Measurements from ENCODE around the gene SIX3. TPM values are rescaled to one million over a fixed set of nuclear protein-coding genes. Genes with fewer than 3 reads are reported as not detected.

The SIX3 gene
- polyA plus RNA-seq, 2 donors = not detected

DNA sequence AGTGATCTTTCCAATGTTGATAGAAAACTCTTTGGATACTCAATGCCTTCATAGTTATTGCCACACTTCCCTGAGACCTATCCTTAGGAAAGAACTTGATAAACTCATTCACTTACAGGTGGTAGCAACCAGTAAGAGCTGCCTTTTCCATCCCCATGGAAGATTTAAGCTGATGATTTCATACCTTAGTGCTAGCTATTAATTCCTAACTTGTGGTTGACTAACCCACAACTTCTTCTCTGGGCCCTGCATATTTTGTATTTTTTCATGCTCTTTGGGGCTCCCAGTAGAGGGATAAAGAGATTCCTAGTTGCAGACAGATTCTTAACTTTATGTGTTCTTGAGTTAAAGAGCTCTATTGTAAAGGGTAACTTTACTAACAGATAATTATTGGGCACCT, 25.2 kb upstream of the SIX3 start:
- no peaks in the 10 kb centered on the region for H3K36me3 ChIP-seq (ENCODE audit: control insufficient read depth in 2 of 2, insufficient read depth in 2 of 2, low read length in 1 of 2)
- H3K4me1 ChIP-seq (ENCODE audit: control insufficient read depth in 2 of 2, insufficient read depth in 2 of 2, low read length in 1 of 2) = no peaks in the 10 kb centered on the region
- H3K27ac ChIP-seq (ENCODE audit: low read depth in 2 of 2, low read length in 1 of 2) = no peak overlapping the region
- H3K27me3 ChIP-seq (ENCODE audit: control insufficient read depth in 1 of 2, insufficient read depth in 2 of 2, low read length in 2 of 2) = peaks cover 2% of the 10 kb centered on the region in 2 donors
- no peak overlapping the region for H3K4me3 ChIP-seq (ENCODE audit: low read depth in 1 of 2, low read length in 2 of 2)
- peaks cover 0 to 2% of the 10 kb centered on the region in 2 donors for H3K9me3 ChIP-seq (ENCODE audit: control insufficient read depth in 2 of 2, insufficient read depth in 1 of 2, low read depth in 1 of 2, low read length in 1 of 2)

- H3K4me1 ChIP-seq (ENCODE audit: control insufficient read depth in 2 of 2, insufficient read depth in 2 of 2, low read length in 1 of 2) = no peaks in the 10 kb centered on the region
- no peaks in the 10 kb centered on the region for H3K9me3 ChIP-seq (ENCODE audit: control insufficient read depth in 2 of 2, insufficient read depth in 1 of 2, low read depth in 1 of 2, low read length in 1 of 2)
- H3K36me3 ChIP-seq (ENCODE audit: control insufficient read depth in 2 of 2, insufficient read depth in 2 of 2, low read length in 1 of 2) = no peaks in the 10 kb centered on the region
- H3K27me3 ChIP-seq (ENCODE audit: control insufficient read depth in 1 of 2, insufficient read depth in 2 of 2, low read length in 2 of 2) = peaks cover 2 to 7% of the 10 kb centered on the region in 2 donors
- 66 to 72% methylated on average over 4 of the region's 4 CpGs for WGBS, 2 donors
- H3K4me3 ChIP-seq (ENCODE audit: low read depth in 1 of 2, low read length in 2 of 2) = no peak overlapping the region
- no peak overlapping the region for H3K27ac ChIP-seq (ENCODE audit: low read depth in 2 of 2, low read length in 1 of 2)
Measured at GRCh38 chr2:44918095-44918775, 23.3 kb upstream of the SIX3 start.

DNA sequence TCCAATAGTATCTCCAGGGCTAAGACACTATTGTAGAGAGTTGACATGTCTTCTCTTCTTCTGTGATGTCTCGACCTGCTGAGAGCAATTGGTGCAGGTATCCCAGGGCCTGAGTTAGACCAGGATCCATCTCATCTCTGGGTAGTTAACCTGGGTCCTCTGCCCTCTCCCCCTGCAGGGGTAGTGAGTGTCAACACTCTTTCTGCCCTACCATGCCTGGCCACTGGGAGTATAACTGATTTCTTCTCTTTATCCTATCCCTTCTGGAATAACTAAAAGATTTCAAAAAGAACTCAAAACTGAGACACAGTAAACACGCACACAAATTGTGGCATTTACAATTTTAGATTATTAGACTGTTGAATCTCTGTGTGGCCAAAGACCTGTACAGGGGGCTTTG, 20.8 kb upstream of the SIX3 start:
- Histone ChIP-seq H3K36me3 (ENCODE audit: control insufficient read depth in 2 of 2, insufficient read depth in 2 of 2, low read length in 1 of 2) (no peaks in the 10 kb centered on the region), H3K27me3 (ENCODE audit: control insufficient read depth in 1 of 2, insufficient read depth in 2 of 2, low read length in 2 of 2) (peaks cover 3 to 8% of the 10 kb centered on the region in 2 donors), H3K27ac (ENCODE audit: low read depth in 2 of 2, low read length in 1 of 2) (no peak overlapping the region), H3K9me3 (ENCODE audit: control insufficient read depth in 2 of 2, insufficient read depth in 1 of 2, low read depth in 1 of 2, low read length in 1 of 2) (no peaks in the 10 kb centered on the region), H3K4me1 (ENCODE audit: control insufficient read depth in 2 of 2, insufficient read depth in 2 of 2, low read length in 1 of 2) (no peaks in the 10 kb centered on the region), H3K4me3 (ENCODE audit: low read depth in 1 of 2, low read length in 2 of 2) (no peak overlapping the region)
- 66 to 76% methylated on average over 2 of the region's 2 CpGs for WGBS, 2 donors

DNA sequence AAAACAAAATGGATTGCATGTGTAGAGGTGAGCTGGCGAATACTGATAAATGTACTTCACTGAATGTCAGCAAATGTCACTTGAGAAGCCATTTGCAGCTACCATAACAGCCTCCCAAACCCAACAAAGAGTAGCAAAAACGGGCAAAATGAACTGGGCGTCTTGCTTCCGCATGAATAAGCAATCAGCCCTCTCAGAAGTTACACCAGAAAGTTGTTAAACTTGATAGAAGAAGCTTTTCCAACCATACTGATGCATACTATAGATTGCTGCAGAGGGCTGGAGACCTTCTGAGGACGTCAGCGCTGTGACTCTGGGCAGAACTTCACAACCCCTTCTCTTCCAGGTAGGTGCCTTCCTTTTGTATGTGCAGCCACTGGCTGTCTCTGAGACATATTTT, 18.7 kb upstream of the SIX3 start:
- WGBS, 2 donors = 74 to 79% methylated on average over 6 of the region's 6 CpGs
- H3K27me3 ChIP-seq (ENCODE audit: control insufficient read depth in 1 of 2, insufficient read depth in 2 of 2, low read length in 2 of 2) = peaks cover 7 to 12% of the 10 kb centered on the region in 2 donors

GRCh38 chr2:44925561-44926136, 15.9 kb upstream of the SIX3 start:
- no peaks in the 10 kb centered on the region for H3K9me3 ChIP-seq (ENCODE audit: control insufficient read depth in 2 of 2, insufficient read depth in 1 of 2, low read depth in 1 of 2, low read length in 1 of 2)
- H3K27ac ChIP-seq (ENCODE audit: low read depth in 2 of 2, low read length in 1 of 2) = no peak overlapping the region
- H3K4me3 ChIP-seq (ENCODE audit: low read depth in 1 of 2, low read length in 2 of 2) = no peak overlapping the region
- peaks cover 7 to 27% of the 10 kb centered on the region in 2 donors for H3K27me3 ChIP-seq (ENCODE audit: control insufficient read depth in 1 of 2, insufficient read depth in 2 of 2, low read length in 2 of 2)
- WGBS, 2 donors = 32 to 48% methylated on average over 4 of the region's 4 CpGs
- peaks cover 0 to 3% of the 10 kb centered on the region in 2 donors for H3K4me1 ChIP-seq (ENCODE audit: control insufficient read depth in 2 of 2, insufficient read depth in 2 of 2, low read length in 1 of 2)
- H3K36me3 ChIP-seq (ENCODE audit: control insufficient read depth in 2 of 2, insufficient read depth in 2 of 2, low read length in 1 of 2) = no peaks in the 10 kb centered on the region

More for the DNA sequence above, 18.7 kb upstream of the SIX3 start:
- no peak overlapping the region for H3K4me3 ChIP-seq (ENCODE audit: low read depth in 1 of 2, low read length in 2 of 2)
- H3K27ac ChIP-seq (ENCODE audit: low read depth in 2 of 2, low read length in 1 of 2) = no peak overlapping the region
- H3K4me1 ChIP-seq (ENCODE audit: control insufficient read depth in 2 of 2, insufficient read depth in 2 of 2, low read length in 1 of 2) = no peaks in the 10 kb centered on the region
- H3K9me3 ChIP-seq (ENCODE audit: control insufficient read depth in 2 of 2, insufficient read depth in 1 of 2, low read depth in 1 of 2, low read length in 1 of 2) = no peaks in the 10 kb centered on the region
- H3K36me3 ChIP-seq (ENCODE audit: control insufficient read depth in 2 of 2, insufficient read depth in 2 of 2, low read length in 1 of 2) = no peaks in the 10 kb centered on the region

- 30 to 43% methylated on average over 9 of the region's 9 CpGs for WGBS, 2 donors
- H3K36me3 ChIP-seq (ENCODE audit: control insufficient read depth in 2 of 2, insufficient read depth in 2 of 2, low read length in 1 of 2) = no peaks in the 10 kb centered on the region
- no peak overlapping the region for H3K4me3 ChIP-seq (ENCODE audit: low read depth in 1 of 2, low read length in 2 of 2)
- no peaks in the 10 kb centered on the region for H3K9me3 ChIP-seq (ENCODE audit: control insufficient read depth in 2 of 2, insufficient read depth in 1 of 2, low read depth in 1 of 2, low read length in 1 of 2)
- peaks cover 0 to 3% of the 10 kb centered on the region in 2 donors for H3K4me1 ChIP-seq (ENCODE audit: control insufficient read depth in 2 of 2, insufficient read depth in 2 of 2, low read length in 1 of 2)
- no peak overlapping the region for H3K27ac ChIP-seq (ENCODE audit: low read depth in 2 of 2, low read length in 1 of 2)
- H3K27me3 ChIP-seq (ENCODE audit: control insufficient read depth in 1 of 2, insufficient read depth in 2 of 2, low read length in 2 of 2) = peaks cover 7 to 32% of the 10 kb centered on the region in 2 donors
Measured at GRCh38 chr2:44926957-44927356, 14.5 kb upstream of the SIX3 start.

DNA sequence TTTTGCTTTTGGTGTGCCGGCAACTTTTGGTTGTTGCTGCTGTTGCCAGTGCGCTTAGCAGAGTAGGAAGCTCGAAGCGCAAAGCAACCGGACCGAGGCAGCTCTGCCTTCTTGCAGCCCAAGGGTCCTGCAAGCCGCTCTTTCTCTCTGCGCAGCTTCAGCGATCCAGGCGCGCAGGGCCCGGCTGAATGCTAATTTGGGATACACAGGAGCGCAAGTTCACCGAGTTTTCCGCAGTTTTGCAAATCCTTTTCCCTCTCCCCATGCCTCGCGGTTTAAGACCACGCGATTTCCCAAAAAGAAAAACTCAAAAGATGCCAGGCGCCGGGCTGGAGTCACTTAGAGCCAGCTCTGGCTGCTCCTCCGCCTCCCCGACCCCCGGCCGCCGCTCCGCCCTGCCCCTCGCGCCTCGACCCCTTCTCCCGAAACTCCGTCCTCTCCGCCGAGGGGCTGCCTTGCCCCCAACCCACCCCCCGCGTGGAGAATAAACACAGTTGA, 13.5 kb upstream of the SIX3 start:
- Histone ChIP-seq H3K36me3 (ENCODE audit: control insufficient read depth in 2 of 2, insufficient read depth in 2 of 2, low read length in 1 of 2) (no peaks in the 10 kb centered on the region), H3K4me1 (ENCODE audit: control insufficient read depth in 2 of 2, insufficient read depth in 2 of 2, low read length in 1 of 2) (peaks cover 0 to 3% of the 10 kb centered on the region in 2 donors), H3K4me3 (ENCODE audit: low read depth in 1 of 2, low read length in 2 of 2) (no peak overlapping the region), H3K27me3 (ENCODE audit: control insufficient read depth in 1 of 2, insufficient read depth in 2 of 2, low read length in 2 of 2) (peaks cover 12 to 42% of the 10 kb centered on the region in 2 donors), H3K9me3 (ENCODE audit: control insufficient read depth in 2 of 2, insufficient read depth in 1 of 2, low read depth in 1 of 2, low read length in 1 of 2) (no peaks in the 10 kb centered on the region), H3K27ac (ENCODE audit: low read depth in 2 of 2, low read length in 1 of 2) (no peak overlapping the region)
- 8 to 11% methylated on average over 36 of the region's 36 CpGs for WGBS, 2 donors

- H3K4me3 ChIP-seq (ENCODE audit: low read depth in 1 of 2, low read length in 2 of 2) = peak overlapping the region; percentile 7 to 8
- H3K27ac ChIP-seq (ENCODE audit: low read depth in 2 of 2, low read length in 1 of 2) = no peak overlapping the region
- H3K36me3 ChIP-seq (ENCODE audit: control insufficient read depth in 2 of 2, insufficient read depth in 2 of 2, low read length in 1 of 2) = no peaks in the 10 kb centered on the region
- peaks cover 16 to 43% of the 10 kb centered on the region in 2 donors for H3K27me3 ChIP-seq (ENCODE audit: control insufficient read depth in 1 of 2, insufficient read depth in 2 of 2, low read length in 2 of 2)
- 3 to 5% methylated on average over 40 to 62 of the region's 62 CpGs for WGBS, 2 donors
- H3K4me1 ChIP-seq (ENCODE audit: control insufficient read depth in 2 of 2, insufficient read depth in 2 of 2, low read length in 1 of 2) = peaks cover 0 to 3% of the 10 kb centered on the region in 2 donors
- H3K9me3 ChIP-seq (ENCODE audit: control insufficient read depth in 2 of 2, insufficient read depth in 1 of 2, low read depth in 1 of 2, low read length in 1 of 2) = no peaks in the 10 kb centered on the region
Measured at GRCh38 chr2:44928483-44929158, 12.9 kb upstream of the SIX3 start.

GRCh38 chr2:44929159-44929734, 12.3 kb upstream of the SIX3 start:
- Histone ChIP-seq H3K4me1 (ENCODE audit: control insufficient read depth in 2 of 2, insufficient read depth in 2 of 2, low read length in 1 of 2) (peaks cover 0 to 3% of the 10 kb centered on the region in 2 donors), H3K4me3 (ENCODE audit: low read depth in 1 of 2, low read length in 2 of 2) (no peak overlapping the region), H3K9me3 (ENCODE audit: control insufficient read depth in 2 of 2, insufficient read depth in 1 of 2, low read depth in 1 of 2, low read length in 1 of 2) (no peaks in the 10 kb centered on the region), H3K27ac (ENCODE audit: low read depth in 2 of 2, low read length in 1 of 2) (no peak overlapping the region), H3K27me3 (ENCODE audit: control insufficient read depth in 1 of 2, insufficient read depth in 2 of 2, low read length in 2 of 2) (peaks cover 18 to 49% of the 10 kb centered on the region in 2 donors), H3K36me3 (ENCODE audit: control insufficient read depth in 2 of 2, insufficient read depth in 2 of 2, low read length in 1 of 2) (no peaks in the 10 kb centered on the region)
- 7% methylated on average over 59 to 66 of the region's 66 CpGs for WGBS, 2 donors
